NCI-H1417 treated with DMSO at 0.1 percent for 48 hours (cell line): ENCODE measurements around the gene NRP1.
"Not testable (repeated sequence)": the region's sequence is repeated elsewhere in the genome, so short reads cannot be mapped to it uniquely, and the experiment has no call there.

ENCODE experiments used
- DNase-seq: peaks from one replicate; lab custom pipeline; 2025; lab: John Stamatoyannopoulos, UW

Gene NRP1

DNA sequence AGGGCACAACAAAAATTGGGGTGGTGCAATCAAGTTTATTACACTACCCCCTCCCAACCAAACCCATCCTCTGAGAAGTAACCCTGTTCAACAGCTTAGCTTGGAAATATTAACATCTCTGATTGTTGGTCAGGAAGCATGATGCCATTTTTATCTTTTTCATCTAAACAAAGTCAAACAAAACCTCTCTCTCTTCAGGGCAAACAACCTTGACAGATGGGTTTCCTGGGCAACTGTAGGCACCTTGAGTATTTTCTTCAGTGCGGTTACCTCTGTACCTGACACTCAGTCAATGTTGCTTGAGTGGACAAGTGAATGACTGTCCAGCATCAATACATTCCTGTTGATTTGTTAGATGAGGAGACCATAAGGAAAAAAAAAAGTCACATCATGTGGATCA, 183.6 kb downstream of the NRP1 start:
- DNase-seq = no peak

DNA sequence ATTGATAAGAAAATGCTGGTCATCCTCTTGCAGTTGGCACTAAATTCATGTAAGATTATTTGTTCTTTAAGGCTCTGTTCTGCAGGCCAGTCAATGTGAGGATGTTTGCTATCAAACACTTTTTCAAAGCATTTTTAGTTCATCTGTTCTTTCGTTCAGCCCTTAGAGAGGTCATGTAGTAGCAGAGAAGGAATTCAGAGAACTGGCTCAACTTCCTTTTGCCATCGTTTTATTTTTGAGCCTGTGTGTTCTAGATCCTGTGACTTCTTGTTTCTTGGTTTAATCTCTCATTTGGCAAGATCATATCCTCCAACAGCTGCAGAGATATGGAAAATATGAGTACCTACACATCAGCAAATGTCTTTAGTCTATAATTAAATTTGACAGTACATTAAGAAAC, 184.3 kb downstream of the NRP1 start:
- DNase-seq = no peak

DNA sequence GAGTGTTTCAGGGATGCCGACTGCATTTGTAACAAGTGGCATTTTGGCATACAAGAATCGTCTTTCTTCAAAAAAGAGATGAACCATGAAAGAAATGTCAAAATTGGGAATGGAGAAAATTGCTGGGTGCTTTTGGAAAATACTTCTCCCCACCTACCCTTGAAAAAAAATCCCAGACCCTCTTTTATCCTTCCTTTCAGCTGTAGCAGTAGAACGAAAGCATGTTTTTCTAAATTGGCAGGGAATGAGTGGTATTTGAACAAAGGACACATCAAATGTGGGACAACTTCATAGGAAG, 187.5 kb downstream of the NRP1 start:
- no peak for DNase-seq

DNA sequence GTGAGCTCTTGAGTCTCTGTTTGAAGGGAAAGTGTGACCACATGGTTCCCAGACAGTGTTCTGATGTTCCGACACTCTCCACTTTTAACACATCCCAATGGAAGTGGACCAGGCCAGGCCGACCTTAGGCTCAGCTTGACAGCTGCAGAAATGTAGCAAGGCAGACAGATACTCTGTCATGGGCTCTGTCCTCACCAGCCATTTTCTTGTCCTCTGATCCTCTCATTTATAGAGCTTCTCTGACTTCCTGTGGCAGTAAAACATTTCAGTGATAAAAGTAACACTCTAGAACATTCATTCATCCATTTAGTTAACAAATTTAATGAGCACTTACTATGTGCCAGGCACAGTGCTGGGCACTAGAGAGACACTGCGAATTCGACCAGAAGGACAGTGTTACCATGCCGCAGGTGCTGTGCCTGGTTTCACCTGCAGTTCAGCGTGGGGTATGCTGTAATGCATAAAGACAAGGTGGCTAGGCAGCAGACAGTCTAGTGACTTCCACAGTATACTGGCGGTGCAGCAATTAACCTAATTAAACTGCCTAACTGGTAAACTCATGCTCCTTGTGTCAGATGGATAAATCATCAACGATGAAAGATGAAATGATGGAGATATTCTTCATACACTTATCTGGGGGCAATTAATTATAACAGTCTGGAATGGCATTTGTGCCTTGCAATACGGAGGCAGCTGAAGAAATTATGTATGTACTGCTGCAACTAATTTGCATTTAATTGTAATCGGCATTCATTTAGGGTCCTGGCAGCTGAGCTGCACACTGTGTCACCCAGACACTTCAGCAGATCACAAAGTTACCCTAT, 188.1 kb downstream of the NRP1 start:
- DNase-seq = no peak

DNA sequence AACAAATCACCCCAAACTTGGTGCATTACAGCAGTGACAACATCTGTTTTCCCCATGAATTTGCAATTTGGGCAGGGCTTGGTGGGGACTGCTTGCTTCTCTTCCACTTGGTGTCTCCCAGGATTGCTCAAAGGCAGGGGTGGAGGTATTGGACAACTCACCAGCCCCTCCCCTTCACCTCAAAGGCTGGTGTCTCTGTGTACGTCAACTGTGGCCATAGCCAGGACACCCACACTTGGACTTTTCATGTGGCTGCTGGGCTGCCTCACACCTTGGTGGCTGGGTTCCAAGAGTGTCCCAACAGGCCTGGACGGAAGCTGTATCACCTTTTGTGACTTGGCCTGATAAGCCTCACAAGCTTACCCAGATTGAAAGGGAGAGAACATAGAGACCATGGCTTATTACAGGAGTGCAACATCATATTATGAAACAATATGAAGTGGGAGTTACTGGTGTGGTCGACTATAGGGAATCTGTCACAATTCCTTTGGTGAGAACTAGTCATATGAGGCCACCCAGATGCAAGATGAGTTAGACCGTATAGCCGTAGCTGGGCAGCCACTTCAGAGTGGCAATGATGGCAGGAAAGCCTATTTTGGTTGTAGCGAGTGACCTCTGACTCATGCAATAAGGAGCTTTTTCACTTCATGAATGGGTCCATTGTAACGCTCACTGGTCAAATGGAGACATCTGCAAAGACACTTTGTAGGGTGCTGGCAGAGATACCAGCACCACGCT, 188.8 kb downstream of the NRP1 start:
- no peak for DNase-seq

DNA sequence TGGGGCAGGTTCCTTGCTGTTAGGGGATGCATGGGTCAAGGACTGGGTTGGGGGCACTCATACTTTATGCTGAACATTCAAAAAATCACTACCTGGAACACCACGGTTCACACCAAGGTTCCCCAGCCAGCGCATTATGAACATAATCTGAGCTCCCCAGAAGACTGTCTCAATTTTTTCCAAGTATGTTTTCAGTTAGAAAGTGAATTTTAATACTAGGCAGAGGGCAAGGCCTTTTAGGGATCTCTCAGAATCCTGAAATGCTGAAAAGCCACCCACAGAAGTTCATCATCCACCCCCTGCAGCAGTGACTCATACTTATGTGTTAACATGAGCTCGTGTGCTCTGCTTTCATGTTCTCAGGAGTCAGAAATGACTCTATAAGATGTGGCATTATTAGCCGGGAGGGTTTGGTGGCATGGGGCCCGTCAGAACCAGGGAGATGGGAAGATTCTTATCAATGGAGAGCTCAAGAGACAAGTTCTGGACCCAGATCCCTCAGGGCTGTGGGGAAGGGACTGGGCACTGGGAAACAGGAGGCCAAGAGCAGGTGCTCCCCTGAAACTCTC, 191.2 kb downstream of the NRP1 start:
- no peak for DNase-seq

DNA sequence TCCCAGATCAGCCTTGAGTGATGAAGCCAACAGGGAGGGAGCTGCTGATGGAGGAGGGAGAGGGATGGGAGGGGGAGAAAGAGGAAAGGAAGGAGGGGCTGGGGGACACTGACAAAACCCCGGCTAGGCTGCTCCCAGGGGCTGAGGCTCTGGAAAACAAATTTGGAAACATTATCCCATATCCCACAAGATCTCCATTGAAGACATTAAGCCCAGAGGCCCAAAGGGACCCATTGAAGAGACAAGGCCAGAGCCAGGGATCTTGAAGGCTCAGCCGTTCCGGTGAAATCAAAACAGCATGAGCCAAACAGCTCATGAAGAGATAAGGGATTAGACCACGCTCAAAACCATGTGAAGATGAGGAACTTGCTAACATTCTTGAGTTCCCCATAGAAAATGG, 192.2 kb downstream of the NRP1 start:
- DNase-seq = no peak

DNA sequence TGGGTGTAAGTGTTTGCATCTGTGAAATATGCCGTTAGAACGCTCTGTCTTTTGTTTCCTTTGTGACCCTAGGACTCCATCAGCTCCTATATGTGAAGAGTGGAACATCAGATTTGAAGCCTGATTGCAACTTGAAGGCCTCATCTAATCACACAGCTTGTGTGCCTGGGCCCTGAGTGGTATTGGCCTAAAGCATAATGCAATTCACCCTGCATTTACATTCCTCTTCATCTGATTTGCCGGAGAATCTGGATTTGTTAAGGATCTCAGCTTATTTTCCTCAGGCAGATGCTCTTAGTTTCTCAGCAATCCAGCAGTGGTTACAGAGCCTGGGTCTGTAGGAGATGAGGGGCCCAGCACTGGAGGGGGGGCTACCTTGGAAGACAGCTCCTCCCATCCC, 193.2 kb downstream of the NRP1 start:
- DNase-seq = no peak

DNA sequence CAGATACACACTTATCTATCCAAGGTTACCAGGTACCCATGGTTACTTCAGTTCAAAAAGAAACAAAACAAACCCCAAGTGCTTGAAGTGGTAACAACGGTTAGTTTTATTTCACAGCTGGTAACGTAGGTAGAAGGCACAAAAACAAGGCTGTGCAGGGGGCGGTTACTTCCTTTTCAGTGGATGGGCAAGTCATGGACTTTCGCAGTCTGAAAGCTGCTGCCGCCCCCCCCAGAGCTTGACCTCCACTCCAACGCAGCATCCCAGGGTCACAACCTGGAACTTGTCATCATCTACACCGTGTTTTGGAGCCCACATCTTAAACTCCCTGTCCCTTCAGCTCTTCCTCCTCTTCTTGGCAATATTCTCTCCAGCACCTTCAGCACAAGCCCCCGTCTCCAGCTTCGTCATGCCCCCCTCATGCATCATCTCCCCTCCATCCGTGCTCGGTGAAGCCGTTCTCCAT, 195.3 kb downstream of the NRP1 start:
- no peak for DNase-seq

DNA sequence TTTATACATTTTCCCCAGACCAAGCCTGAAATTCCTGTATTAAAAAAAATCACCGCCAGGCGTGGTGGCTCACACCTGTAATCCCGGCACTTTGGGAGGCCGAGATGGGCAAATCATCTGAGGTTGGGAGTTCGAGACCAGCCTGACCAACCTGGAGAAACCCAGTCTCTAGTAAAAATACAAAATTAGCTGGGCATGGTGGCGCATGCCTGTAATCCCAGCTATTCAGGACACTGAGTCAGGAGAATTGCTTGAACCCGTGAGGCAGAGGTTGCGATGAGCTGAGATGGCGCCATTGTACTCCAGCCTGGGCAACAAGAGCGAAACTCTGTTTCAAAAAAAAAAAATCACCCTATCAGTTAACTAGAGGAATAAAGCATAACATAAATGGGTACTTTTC, 195.8 kb downstream of the NRP1 start:
- DNase-seq = not testable (repeated sequence)

DNA sequence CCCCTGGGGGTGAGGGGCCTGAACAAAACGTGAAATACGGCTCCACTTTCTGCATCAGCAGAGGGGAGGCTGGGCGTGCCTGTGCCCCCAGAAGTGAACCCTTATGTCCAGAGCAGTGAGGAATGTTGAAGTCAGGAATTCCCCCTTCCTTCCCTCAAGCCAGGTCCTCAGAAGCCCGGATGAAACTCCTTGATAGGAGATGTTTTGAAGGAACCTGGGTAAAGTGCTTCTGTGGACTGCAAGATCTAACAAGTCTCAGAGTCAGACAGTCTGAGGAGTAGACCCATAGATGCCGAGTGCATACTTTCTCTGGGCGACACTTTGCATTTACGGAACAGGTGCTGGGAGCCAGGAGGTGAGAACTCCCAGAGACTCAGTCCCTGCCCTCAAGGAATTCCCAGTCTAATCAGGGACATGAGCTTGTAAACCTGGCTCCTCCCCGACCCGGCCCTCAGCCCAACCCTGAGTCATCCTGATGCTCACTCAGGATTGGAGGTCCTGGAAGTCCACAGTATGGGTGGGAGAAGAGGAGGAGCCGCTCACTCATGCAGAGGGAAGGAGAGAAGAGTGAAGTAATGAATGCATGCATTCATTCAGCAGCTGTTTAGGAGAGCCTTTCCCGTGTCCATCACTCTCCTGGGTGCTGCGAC, 197.0 kb downstream of the NRP1 start:
- DNase-seq = no peak

DNA sequence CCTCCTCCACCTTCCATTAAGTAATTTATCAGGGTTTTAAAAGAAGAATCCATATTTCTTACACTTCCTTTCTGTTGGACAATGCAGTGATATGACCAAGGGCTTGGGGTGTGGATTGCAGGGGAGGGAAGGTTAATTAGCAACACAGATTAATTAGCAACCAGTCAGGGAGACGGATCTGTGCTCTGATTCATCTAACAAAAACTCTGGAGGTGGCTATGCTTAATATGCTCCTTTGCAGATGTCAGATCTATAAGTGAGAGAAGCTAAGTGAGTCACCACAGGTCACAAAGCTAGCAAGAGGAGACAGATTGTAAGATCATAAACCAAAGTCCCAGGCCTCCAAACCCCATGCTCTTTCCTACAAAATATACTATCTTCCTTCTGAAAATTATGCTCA, 197.7 kb downstream of the NRP1 start:
- no peak for DNase-seq

DNA sequence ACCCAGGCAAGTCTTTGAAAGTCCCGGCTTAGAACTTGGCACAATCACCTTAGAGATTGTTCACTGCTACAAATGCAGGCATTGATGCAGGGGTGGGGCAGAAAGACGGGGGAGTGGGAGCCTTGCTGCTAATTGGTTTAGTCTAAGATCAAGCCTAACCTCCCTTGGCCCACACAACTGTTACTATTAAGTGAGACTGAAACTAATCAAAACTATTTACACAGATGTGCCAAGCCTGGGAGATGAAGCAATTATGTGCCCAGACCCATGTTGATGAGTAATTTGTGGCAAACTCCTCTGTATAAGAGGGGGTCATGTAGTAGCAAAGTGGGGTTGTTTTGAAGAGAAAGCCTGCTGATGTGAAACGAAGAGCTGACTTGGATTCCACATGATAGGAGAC, 198.2 kb downstream of the NRP1 start:
- no peak for DNase-seq

DNA sequence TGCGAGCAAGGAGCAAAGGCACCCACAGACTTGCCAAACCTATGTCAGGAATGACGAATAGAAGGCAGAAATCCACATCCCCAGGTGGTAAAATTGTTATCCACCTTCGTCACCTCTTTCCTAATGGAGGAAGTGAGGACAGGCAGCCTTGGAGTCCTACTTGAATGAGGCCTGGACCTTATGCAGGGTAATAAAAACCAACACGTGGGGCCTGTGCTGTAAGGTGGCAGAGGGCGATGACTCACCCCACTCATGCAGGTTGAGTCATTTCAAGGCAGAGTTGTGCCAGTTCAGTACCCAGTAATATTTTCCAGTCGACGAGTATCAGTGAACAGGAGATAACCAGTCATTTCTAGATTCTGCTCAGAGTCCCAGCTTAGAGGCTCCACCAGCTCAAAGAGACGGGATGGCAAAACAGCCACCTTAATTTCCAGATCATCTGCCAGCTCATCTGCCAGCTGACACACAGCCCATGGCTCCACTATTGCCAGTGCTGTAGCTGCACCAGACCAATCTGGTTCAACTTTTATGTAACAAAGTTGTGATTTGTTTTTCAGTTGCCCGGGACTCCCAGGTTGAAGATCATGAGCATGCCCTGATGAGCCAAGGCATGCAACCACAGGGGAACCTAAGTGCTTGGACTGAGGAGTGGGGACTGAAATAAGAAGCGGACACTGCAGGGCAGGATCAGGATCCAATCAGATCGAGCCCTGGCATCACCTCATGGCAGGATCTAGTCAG, 200.3 kb downstream of the NRP1 start:
- no peak for DNase-seq

DNA sequence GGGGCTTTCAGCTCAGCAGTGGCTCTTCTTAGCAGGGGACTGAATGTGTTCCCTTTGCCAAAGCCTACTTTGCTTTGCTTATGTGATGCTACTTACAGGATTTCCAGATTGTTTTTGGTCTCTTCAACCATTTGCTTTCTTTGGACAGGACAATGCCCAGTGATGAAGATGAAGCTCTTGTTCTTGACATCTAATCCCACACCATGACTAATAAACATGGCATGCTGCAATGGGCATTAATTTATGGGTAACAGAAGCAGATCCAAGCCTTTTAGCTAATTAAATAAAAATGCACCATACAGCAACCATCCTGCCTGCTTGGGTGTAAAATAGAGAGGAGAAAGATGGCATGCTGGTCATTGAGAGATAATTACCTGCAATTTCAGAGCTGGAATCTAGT, 200.9 kb downstream of the NRP1 start:
- DNase-seq = no peak

DNA sequence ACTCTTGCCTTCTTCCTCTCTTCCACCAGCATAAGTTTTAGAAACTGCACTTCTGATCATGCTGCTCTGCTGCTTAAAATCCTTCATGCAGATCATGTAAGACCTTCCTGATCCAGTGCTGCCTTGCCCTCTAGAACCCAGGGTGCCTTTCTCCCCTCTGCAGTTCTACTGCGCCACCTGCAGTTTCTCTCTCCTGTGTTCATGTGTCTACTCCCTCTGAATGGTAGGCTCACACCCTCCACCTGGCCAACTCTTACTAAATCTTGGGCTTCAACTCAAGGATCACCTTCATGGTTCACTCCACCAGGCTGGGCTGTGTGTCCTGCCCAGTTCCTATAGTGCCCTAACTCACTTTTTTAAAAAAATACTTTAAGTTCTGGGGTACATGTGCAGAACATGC, 201.8 kb downstream of the NRP1 start:
- DNase-seq = no peak

DNA sequence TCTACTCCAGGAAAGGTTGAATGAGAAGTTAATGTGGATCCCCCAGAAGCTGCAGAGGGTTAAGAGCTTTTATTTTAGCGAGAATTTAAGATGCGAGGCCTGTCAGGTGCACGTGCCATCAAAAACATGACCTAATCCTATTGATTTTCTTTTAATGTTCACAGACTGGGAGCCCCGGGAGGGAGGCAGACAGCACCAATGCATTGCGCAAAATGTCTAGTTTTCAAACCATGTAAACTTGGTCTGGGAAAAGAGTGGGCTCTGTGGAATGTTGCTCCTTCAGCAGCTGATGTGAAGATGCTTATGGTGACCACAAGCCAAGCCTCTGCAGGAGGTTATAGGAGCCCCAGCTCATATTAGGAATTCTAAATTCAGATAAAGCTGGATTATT, 204.5 kb downstream of the NRP1 start:
- no peak for DNase-seq

DNA sequence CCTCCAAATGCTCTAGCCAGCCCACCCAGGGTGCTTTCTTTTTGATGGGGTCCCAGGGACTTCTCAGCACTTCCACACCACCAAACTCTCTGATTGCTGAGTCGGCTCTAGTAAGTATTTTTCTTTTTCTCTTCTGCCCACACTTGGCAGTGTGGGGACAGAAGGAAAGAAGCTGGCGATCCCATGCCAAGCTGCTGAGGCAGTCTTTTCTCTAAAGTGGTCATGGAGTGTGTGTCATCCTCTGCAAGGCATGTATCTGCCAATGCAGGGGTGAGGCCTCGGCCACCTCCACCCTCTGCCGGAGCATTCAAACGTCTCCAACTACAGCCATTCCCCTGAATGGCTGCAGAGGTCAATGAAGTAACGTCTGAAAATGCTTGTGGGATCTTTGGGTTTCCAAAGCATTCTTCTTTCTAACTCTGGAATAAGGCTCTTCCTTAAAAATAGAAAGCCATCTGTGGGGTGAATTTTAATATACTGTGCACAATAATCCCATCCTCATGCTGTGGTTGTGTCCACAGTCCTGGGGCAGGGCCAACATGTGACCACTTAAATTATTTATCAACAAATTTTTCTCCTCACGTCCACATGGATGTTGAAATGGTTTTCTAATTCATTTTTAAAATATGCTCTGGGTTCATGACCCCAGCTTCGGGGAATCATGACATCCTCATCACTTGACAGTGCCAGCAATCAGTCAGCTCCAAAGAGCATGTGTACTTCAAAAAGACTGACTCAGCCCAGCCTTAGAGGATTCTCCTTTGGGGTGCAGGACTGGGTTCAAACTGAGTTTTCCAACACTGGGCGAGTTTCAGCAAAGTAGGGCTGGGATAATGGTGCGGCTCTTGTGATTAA, 205.1 kb downstream of the NRP1 start:
- no peak for DNase-seq

DNA sequence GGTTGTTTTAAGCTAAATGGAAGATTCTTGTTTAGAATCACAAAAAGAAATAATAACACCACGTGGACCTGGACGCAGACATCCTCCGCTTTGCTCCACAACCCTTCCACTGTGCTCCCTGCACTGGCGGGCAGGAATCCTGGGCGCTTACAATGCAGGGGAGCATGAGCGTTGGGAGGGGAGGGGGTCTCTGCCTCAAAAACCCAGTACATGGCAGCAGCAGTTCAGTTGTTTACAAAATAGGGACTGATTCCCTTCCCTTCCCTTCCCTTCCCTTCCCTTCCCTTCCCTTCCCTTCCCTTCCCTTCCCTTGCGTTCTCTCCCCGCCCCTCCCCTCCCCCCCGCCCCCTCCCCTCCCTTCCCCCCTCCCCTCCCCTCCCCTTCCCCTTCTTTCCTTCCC, 206.8 kb downstream of the NRP1 start:
- DNase-seq = no peak
